WTC11 (cell line): ENCODE results near the gene MEIKIN. TPM values are rescaled to one million over a fixed set of nuclear protein-coding genes. Genes with fewer than 3 reads are reported as not detected.

Experiments
- ATAC-seq: fragments of 200-7000 bp; cut with Tn5 transposase; 2 replicates; pipeline ENCODE4 v1.10.0; 2021; ENCODE audit warnings: mild to moderate bottlenecking, moderate library complexity
- CTCF ChIA-PET: fragments of 300-600 bp; sonication (Branson Sonifier 250); formaldehyde crosslinking; loops from one replicate; lab custom pipeline; 2021; ENCODE audit warnings: antibody characterized with exemption; lab: Charles Lee
- POLR2A ChIA-PET: fragments of 350-600 bp; sonication (Branson Sonifier 250); formaldehyde crosslinking; loops from one replicate; lab custom pipeline; 2021; ENCODE audit warnings: antibody characterized with exemption; lab: Charles Lee
- DNase-seq: peaks from one replicate; pipeline ENCODE4 v3.0.0; 2021; ENCODE audit warnings: low spot score
- H3K27ac Mint-ChIP-seq: 2 replicates; pipeline ENCODE4 v1.8.0; 2021; ENCODE audit warnings: mixed read lengths
- H3K27me3 Mint-ChIP-seq: 2 replicates; pipeline ENCODE4 v1.8.0; 2021; ENCODE audit warnings: low read depth, mild to moderate bottlenecking, moderate library complexity, mixed read lengths
- H3K36me3 Mint-ChIP-seq: 2 replicates; pipeline ENCODE4 v1.8.0; 2021; ENCODE audit warnings: mixed read lengths
- H3K4me1 Mint-ChIP-seq: 2 replicates; pipeline ENCODE4 v1.8.0; 2022; ENCODE audit warnings: mixed read lengths
- H3K4me3 Mint-ChIP-seq: 2 replicates; pipeline ENCODE4 v1.8.0; 2021; ENCODE audit warnings: mild to moderate bottlenecking, moderate library complexity, mixed read lengths
- H3K9me3 Mint-ChIP-seq: 2 replicates; pipeline ENCODE4 v1.8.0; 2021; ENCODE audit warnings: mixed read lengths
- ATF1 ChIP-seq: sonication (generic); formaldehyde crosslinking; IDR thresholded peaks from 2 replicates; pipeline ENCODE4 v1.8.1; 2023; ENCODE audit warnings: mild to moderate bottlenecking, moderate library complexity, missing genetic modification reagents
- ELF4 ChIP-seq: sonication (generic); formaldehyde crosslinking; IDR thresholded peaks from 2 replicates; pipeline ENCODE4 v1.8.1; 2022; ENCODE audit warnings: low read depth, mild to moderate bottlenecking, moderate library complexity, missing genetic modification reagents
- ESRRA ChIP-seq: sonication (generic); formaldehyde crosslinking; IDR thresholded peaks from 2 replicates; pipeline ENCODE4 v1.8.1; 2022; ENCODE audit warnings: mild to moderate bottlenecking, missing genetic modification reagents, borderline replicate concordance
- GABPB1 ChIP-seq: sonication (generic); formaldehyde crosslinking; IDR thresholded peaks from 2 replicates; pipeline ENCODE4 v1.8.1; 2023; ENCODE audit warnings: mild to moderate bottlenecking, missing genetic modification reagents
- GRHL2 ChIP-seq: fragments of 250-450 bp; sonication (Bioruptor Pico); IDR thresholded peaks from 2 replicates; pipeline ENCODE4 v1.8.0; 2022; ENCODE audit warnings: mild to moderate bottlenecking, moderate library complexity; ENCODE audit not compliant: insufficient replicate concordance, severe bottlenecking
- IRF2 ChIP-seq: sonication (generic); formaldehyde crosslinking; IDR thresholded peaks from 2 replicates; pipeline ENCODE4 v1.8.0; 2022; ENCODE audit warnings: low read depth, missing genetic modification reagents, borderline replicate concordance
- JUN ChIP-seq: sonication (generic); formaldehyde crosslinking; IDR thresholded peaks from 2 replicates; pipeline ENCODE4 v1.8.0; 2023; ENCODE audit warnings: mild to moderate bottlenecking, missing genetic modification reagents
- RELA ChIP-seq: sonication (generic); formaldehyde crosslinking; IDR thresholded peaks from 2 replicates; pipeline ENCODE4 v1.8.1; 2022; ENCODE audit warnings: missing genetic modification reagents, mild to moderate bottlenecking, borderline replicate concordance
- SOX15 ChIP-seq: fragments of 250-450 bp; sonication (Bioruptor Pico); IDR thresholded peaks from 2 replicates; pipeline ENCODE4 v1.9.0; 2021; ENCODE audit warnings: mild to moderate bottlenecking
- SP1 ChIP-seq: sonication (generic); formaldehyde crosslinking; conservative IDR thresholded peaks from 2 replicates; pipeline ENCODE4 v1.8.1; 2022; ENCODE audit warnings: missing genetic modification reagents
- TCF7 ChIP-seq: sonication (generic); formaldehyde crosslinking; IDR thresholded peaks from 2 replicates; pipeline ENCODE4 v1.8.0; 2022; ENCODE audit warnings: mild to moderate bottlenecking, low read depth, missing genetic modification reagents, moderate library complexity
- TEAD1 ChIP-seq: sonication (generic); formaldehyde crosslinking; IDR thresholded peaks from 2 replicates; pipeline ENCODE4 v1.8.0; 2022; ENCODE audit warnings: mild to moderate bottlenecking, missing genetic modification reagents
- TP53 ChIP-seq: sonication (generic); formaldehyde crosslinking; IDR thresholded peaks from 2 replicates; pipeline ENCODE4 v1.8.1; 2023; ENCODE audit warnings: mild to moderate bottlenecking, missing genetic modification reagents
- ZNF416 ChIP-seq: fragments of 250-450 bp; sonication (Bioruptor Pico); IDR thresholded peaks from 2 replicates; pipeline ENCODE4 v1.9.0; 2021; ENCODE audit warnings: mild to moderate bottlenecking, inconsistent platforms
- ZNF423 ChIP-seq: fragments of 250-450 bp; sonication (Bioruptor Pico); IDR thresholded peaks from 2 replicates; pipeline ENCODE4 v2.1.2; 2022; ENCODE audit warnings: mild to moderate bottlenecking, moderate library complexity
- total RNA-seq: library from RNA; stranded (reverse); gene quantifications from 3 replicates; pipeline ENCODE4 v1.2.3, GENCODE V29; 2021
- TF ChIP-seq, protein P1 (sequence below): fragments of 250-450 bp; sonication (Bioruptor Pico); IDR thresholded peaks from 2 replicates; pipeline ENCODE4 v1.9.0; 2021; ENCODE audit warnings: moderate library complexity, mild to moderate bottlenecking, inconsistent platforms, borderline replicate concordance
- TF ChIP-seq, protein P2 (sequence below): sonication (generic); formaldehyde crosslinking; IDR thresholded peaks from 2 replicates; pipeline ENCODE4 v1.8.1; 2022; ENCODE audit warnings: mild to moderate bottlenecking, missing genetic modification reagents, moderate library complexity, borderline replicate concordance
- TF ChIP-seq, protein P3 (sequence below): fragments of 250-450 bp; sonication (Bioruptor Pico); IDR thresholded peaks from 2 replicates; pipeline ENCODE4 v1.9.0; 2021; ENCODE audit warnings: mild to moderate bottlenecking, borderline replicate concordance
- TF ChIP-seq, protein P4 (sequence below): sonication (generic); formaldehyde crosslinking; IDR thresholded peaks from 2 replicates; pipeline ENCODE4 v1.8.1; 2022; ENCODE audit warnings: low read depth, missing genetic modification reagents, borderline replicate concordance
- TF ChIP-seq, protein P5 (sequence below): sonication (generic); formaldehyde crosslinking; IDR thresholded peaks from 2 replicates; pipeline ENCODE4 v1.8.1; 2023; ENCODE audit warnings: mild to moderate bottlenecking, missing genetic modification reagents, moderate library complexity
- TF ChIP-seq, protein P6 (sequence below): sonication (generic); formaldehyde crosslinking; IDR thresholded peaks from 2 replicates; pipeline ENCODE4 v1.8.1; 2023; ENCODE audit warnings: mild to moderate bottlenecking, moderate library complexity, missing genetic modification reagents
- TF ChIP-seq, protein P7 (sequence below): sonication (generic); formaldehyde crosslinking; IDR thresholded peaks from 2 replicates; pipeline ENCODE4 v1.8.1; 2022; ENCODE audit warnings: low read depth, mild to moderate bottlenecking, moderate library complexity, missing genetic modification reagents, borderline replicate concordance
- TF ChIP-seq, protein P8 (sequence below): sonication (generic); formaldehyde crosslinking; IDR thresholded peaks from 2 replicates; pipeline ENCODE4 v1.8.0; 2023; ENCODE audit warnings: missing genetic modification reagents, mild to moderate bottlenecking, borderline replicate concordance

The MEIKIN gene
- total RNA-seq, 1 experiment from 2014 or later, result not detected

DNA sequence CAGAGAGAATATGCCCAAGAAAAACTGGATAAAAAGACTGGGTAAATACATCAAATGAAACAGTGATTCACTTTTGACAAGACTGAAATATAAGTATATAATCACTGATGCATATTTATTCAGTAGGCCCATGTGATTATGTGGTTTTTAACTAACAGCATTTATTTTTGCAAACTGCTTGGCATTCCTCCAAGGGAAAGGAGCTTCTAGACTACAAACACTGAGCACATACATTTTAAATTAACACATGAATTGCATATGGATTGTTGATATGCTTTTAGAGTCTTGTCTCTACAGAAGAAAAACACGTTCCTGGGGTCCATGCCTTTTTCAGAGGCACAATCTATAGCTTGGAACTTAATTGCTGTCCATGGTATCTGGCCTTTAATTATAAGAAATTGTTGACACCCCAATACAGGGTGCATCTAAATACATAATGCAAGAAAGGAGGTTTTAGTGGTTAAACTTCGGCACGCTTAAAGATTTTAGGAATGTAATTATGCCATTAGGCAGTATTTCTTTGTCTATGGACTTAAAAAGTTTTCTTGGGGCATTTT, 6.9 kb upstream of the MEIKIN start:
- H3K9me3 Mint-ChIP-seq, result no peaks in the 10 kb centered on the region

DNA sequence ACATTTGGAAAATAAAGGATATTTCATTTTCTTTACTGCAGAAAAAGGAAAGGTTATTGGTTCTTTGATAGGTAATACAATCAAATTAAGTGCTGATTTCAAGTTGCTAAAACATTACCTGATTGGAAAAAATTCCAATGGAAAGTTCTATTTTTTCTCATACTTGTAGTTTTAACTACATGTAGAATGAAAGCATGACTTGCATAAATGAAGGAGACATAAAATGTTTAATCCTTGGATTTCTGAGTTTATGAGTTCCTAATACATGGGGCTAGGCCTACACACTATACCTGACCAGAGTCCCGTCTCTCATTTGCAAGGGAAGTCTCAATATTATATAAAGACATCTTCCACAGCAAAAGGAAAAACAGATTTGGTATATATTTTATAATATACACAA, 5.2 kb upstream of the MEIKIN start:
- POLR2A ChIA-PET, result no interaction called here
- CTCF ChIA-PET, result no interaction called here
- TF ChIP-seq, protein P1, sequence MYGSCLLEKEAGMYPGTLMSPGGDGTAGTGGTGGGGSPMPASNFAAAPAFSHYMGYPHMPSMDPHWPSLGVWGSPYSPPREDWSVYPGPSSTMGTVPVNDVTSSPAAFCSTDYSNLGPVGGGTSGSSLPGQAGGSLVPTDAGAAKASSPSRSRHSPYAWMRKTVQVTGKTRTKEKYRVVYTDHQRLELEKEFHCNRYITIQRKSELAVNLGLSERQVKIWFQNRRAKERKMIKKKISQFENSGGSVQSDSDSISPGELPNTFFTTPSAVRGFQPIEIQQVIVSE (CRISPR knock-in tag), result no peak
- TF ChIP-seq TEAD1 (CRISPR knock-in tag), result no peak
- TF ChIP-seq, protein P2, sequence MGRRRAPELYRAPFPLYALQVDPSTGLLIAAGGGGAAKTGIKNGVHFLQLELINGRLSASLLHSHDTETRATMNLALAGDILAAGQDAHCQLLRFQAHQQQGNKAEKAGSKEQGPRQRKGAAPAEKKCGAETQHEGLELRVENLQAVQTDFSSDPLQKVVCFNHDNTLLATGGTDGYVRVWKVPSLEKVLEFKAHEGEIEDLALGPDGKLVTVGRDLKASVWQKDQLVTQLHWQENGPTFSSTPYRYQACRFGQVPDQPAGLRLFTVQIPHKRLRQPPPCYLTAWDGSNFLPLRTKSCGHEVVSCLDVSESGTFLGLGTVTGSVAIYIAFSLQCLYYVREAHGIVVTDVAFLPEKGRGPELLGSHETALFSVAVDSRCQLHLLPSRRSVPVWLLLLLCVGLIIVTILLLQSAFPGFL (CRISPR knock-in tag), result no peak
- TF ChIP-seq, protein P3, sequence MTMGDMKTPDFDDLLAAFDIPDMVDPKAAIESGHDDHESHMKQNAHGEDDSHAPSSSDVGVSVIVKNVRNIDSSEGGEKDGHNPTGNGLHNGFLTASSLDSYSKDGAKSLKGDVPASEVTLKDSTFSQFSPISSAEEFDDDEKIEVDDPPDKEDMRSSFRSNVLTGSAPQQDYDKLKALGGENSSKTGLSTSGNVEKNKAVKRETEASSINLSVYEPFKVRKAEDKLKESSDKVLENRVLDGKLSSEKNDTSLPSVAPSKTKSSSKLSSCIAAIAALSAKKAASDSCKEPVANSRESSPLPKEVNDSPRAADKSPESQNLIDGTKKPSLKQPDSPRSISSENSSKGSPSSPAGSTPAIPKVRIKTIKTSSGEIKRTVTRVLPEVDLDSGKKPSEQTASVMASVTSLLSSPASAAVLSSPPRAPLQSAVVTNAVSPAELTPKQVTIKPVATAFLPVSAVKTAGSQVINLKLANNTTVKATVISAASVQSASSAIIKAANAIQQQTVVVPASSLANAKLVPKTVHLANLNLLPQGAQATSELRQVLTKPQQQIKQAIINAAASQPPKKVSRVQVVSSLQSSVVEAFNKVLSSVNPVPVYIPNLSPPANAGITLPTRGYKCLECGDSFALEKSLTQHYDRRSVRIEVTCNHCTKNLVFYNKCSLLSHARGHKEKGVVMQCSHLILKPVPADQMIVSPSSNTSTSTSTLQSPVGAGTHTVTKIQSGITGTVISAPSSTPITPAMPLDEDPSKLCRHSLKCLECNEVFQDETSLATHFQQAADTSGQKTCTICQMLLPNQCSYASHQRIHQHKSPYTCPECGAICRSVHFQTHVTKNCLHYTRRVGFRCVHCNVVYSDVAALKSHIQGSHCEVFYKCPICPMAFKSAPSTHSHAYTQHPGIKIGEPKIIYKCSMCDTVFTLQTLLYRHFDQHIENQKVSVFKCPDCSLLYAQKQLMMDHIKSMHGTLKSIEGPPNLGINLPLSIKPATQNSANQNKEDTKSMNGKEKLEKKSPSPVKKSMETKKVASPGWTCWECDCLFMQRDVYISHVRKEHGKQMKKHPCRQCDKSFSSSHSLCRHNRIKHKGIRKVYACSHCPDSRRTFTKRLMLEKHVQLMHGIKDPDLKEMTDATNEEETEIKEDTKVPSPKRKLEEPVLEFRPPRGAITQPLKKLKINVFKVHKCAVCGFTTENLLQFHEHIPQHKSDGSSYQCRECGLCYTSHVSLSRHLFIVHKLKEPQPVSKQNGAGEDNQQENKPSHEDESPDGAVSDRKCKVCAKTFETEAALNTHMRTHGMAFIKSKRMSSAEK (CRISPR knock-in tag), result no peak
- TF ChIP-seq, protein P4, sequence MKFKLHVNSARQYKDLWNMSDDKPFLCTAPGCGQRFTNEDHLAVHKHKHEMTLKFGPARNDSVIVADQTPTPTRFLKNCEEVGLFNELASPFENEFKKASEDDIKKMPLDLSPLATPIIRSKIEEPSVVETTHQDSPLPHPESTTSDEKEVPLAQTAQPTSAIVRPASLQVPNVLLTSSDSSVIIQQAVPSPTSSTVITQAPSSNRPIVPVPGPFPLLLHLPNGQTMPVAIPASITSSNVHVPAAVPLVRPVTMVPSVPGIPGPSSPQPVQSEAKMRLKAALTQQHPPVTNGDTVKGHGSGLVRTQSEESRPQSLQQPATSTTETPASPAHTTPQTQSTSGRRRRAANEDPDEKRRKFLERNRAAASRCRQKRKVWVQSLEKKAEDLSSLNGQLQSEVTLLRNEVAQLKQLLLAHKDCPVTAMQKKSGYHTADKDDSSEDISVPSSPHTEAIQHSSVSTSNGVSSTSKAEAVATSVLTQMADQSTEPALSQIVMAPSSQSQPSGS (CRISPR knock-in tag), result no peak
- TF ChIP-seq, protein P5, sequence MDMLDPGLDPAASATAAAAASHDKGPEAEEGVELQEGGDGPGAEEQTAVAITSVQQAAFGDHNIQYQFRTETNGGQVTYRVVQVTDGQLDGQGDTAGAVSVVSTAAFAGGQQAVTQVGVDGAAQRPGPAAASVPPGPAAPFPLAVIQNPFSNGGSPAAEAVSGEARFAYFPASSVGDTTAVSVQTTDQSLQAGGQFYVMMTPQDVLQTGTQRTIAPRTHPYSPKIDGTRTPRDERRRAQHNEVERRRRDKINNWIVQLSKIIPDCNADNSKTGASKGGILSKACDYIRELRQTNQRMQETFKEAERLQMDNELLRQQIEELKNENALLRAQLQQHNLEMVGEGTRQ (CRISPR knock-in tag), result no peak
- TF ChIP-seq, protein P6, sequence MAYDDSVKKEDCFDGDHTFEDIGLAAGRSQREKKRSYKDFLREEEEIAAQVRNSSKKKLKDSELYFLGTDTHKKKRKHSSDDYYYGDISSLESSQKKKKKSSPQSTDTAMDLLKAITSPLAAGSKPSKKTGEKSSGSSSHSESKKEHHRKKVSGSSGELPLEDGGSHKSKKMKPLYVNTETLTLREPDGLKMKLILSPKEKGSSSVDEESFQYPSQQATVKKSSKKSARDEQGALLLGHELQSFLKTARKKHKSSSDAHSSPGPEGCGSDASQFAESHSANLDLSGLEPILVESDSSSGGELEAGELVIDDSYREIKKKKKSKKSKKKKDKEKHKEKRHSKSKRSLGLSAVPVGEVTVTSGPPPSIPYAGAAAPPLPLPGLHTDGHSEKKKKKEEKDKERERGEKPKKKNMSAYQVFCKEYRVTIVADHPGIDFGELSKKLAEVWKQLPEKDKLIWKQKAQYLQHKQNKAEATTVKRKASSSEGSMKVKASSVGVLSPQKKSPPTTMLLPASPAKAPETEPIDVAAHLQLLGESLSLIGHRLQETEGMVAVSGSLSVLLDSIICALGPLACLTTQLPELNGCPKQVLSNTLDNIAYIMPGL (CRISPR knock-in tag), result no peak
- TF ChIP-seq, protein P7, sequence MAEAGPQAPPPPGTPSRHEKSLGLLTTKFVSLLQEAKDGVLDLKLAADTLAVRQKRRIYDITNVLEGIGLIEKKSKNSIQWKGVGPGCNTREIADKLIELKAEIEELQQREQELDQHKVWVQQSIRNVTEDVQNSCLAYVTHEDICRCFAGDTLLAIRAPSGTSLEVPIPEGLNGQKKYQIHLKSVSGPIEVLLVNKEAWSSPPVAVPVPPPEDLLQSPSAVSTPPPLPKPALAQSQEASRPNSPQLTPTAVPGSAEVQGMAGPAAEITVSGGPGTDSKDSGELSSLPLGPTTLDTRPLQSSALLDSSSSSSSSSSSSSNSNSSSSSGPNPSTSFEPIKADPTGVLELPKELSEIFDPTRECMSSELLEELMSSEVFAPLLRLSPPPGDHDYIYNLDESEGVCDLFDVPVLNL, result no peak

More for the DNA sequence above, 6.9 kb upstream of the MEIKIN start:
- TF ChIP-seq SP1 (CRISPR knock-in tag) (no peak), GRHL2 (CRISPR knock-in tag) (no peak), ATF1 (CRISPR knock-in tag) (no peak), JUN (CRISPR knock-in tag) (no peak), ESRRA (CRISPR knock-in tag) (no peak), GABPB1 (CRISPR knock-in tag) (no peak), IRF2 (CRISPR knock-in tag) (no peak), ELF4 (CRISPR knock-in tag) (no peak), TCF7 (CRISPR knock-in tag) (no peak), TP53 (no peak), ZNF416 (CRISPR knock-in tag) (no peak), SOX15 (CRISPR knock-in tag) (no peak), RELA (no peak), ZNF423 (CRISPR knock-in tag) (no peak)
- TF ChIP-seq, protein P8, sequence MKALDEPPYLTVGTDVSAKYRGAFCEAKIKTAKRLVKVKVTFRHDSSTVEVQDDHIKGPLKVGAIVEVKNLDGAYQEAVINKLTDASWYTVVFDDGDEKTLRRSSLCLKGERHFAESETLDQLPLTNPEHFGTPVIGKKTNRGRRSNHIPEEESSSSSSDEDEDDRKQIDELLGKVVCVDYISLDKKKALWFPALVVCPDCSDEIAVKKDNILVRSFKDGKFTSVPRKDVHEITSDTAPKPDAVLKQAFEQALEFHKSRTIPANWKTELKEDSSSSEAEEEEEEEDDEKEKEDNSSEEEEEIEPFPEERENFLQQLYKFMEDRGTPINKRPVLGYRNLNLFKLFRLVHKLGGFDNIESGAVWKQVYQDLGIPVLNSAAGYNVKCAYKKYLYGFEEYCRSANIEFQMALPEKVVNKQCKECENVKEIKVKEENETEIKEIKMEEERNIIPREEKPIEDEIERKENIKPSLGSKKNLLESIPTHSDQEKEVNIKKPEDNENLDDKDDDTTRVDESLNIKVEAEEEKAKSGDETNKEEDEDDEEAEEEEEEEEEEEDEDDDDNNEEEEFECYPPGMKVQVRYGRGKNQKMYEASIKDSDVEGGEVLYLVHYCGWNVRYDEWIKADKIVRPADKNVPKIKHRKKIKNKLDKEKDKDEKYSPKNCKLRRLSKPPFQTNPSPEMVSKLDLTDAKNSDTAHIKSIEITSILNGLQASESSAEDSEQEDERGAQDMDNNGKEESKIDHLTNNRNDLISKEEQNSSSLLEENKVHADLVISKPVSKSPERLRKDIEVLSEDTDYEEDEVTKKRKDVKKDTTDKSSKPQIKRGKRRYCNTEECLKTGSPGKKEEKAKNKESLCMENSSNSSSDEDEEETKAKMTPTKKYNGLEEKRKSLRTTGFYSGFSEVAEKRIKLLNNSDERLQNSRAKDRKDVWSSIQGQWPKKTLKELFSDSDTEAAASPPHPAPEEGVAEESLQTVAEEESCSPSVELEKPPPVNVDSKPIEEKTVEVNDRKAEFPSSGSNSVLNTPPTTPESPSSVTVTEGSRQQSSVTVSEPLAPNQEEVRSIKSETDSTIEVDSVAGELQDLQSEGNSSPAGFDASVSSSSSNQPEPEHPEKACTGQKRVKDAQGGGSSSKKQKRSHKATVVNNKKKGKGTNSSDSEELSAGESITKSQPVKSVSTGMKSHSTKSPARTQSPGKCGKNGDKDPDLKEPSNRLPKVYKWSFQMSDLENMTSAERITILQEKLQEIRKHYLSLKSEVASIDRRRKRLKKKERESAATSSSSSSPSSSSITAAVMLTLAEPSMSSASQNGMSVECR (CRISPR knock-in tag), result no peak
- TF ChIP-seq, all 79 proteins: peak for 0
- ATAC-seq, result no peak
- Mint-ChIP-seq H3K4me3 (no peak overlapping the region), H3K4me1 (no peaks in the 10 kb centered on the region), H3K36me3 (no peaks in the 10 kb centered on the region), H3K27ac (no peak overlapping the region), H3K27me3 (no peaks in the 10 kb centered on the region)
- CTCF ChIA-PET, result no interaction called here
- POLR2A ChIA-PET, result no interaction called here
- no peak for DNase-seq

More for the DNA sequence above, 5.2 kb upstream of the MEIKIN start:
- no peaks in the 10 kb centered on the region for H3K9me3 Mint-ChIP-seq
- H3K27ac Mint-ChIP-seq, result no peak overlapping the region
- H3K36me3 Mint-ChIP-seq, result no peaks in the 10 kb centered on the region
- no peaks in the 10 kb centered on the region for H3K27me3 Mint-ChIP-seq
- DNase-seq (no peak), ATAC-seq (no peak)
- 0 out of 2 replicates have a peak, but pooled peaks cover 2% of the 10 kb centered on the region for H3K4me1 Mint-ChIP-seq
- H3K4me3 Mint-ChIP-seq, result no peak overlapping the region
